Activated CD4-positive, alpha-beta T cell treated with anti-CD3 and anti-CD28 coated beads, Interleukin-2, amount 50 U/mL, for 16 hours (primary cell): ENCODE measurements around the gene AADACL3.

Experiments used
- DNase-seq: peaks from one replicate; pipeline ENCODE4 v3.0.0-alpha.2; 2020

Gene AADACL3

GRCh38 chr1:12771186-12771585, 55.3 kb downstream of the AADACL3 start:
- no peak for DNase-seq

GRCh38 chr1:12772520-12772919, 56.6 kb downstream of the AADACL3 start:
- no peak for DNase-seq

GRCh38 chr1:12773438-12773837, 57.5 kb downstream of the AADACL3 start, which contains the start of gene PRAMEF12:
Gene PRAMEF12 (plus strand): TSS chr1:12773738. CDS start chr1:12774868, 1,130 bp downstream.
- no peak for DNase-seq

GRCh38 chr1:12774801-12775345, 59.0 kb downstream of the AADACL3 start:
- no peak for DNase-seq

GRCh38 chr1:12775443-12775842, 59.5 kb downstream of the AADACL3 start:
- no peak for DNase-seq

GRCh38 chr1:12776801-12777557, 61.1 kb downstream of the AADACL3 start:
- no peak for DNase-seq
